Right lobe of liver (tissue), 4 donors: ENCODE results near the gene SEC14L2.
A peak's percentile ranks its signal among the peaks of the same experiment; 100 is the strongest.

ENCODE experiments used
- POLR2A ChIP-seq: fragments of 450-650 bp; IDR thresholded peaks from one replicate; pipeline ENCODE4 v1.6.1; 2017; ENCODE audit warnings: antibody characterized with exemption, mild to moderate bottlenecking
- TF ChIP-seq, protein P1 (sequence below), 4 donors: fragments of 200-600 bp in 3 of 4; fragments of 450-650 bp in 1 of 4; IDR thresholded peaks; one replicate each; pipeline versions ENCODE4 v1.5.1 to v1.8.0; 2016 to 2022; ENCODE audit warnings: antibody characterized with exemption in 4 of 4, mild to moderate bottlenecking in 2 of 4
- donor health status: DM: no; HTN: no; CAD: no.
- donor health status: DM: no; HTN: no; CAD: no.
- donor health status: DM: no; HTN: yes; CAD: no.

DNA sequence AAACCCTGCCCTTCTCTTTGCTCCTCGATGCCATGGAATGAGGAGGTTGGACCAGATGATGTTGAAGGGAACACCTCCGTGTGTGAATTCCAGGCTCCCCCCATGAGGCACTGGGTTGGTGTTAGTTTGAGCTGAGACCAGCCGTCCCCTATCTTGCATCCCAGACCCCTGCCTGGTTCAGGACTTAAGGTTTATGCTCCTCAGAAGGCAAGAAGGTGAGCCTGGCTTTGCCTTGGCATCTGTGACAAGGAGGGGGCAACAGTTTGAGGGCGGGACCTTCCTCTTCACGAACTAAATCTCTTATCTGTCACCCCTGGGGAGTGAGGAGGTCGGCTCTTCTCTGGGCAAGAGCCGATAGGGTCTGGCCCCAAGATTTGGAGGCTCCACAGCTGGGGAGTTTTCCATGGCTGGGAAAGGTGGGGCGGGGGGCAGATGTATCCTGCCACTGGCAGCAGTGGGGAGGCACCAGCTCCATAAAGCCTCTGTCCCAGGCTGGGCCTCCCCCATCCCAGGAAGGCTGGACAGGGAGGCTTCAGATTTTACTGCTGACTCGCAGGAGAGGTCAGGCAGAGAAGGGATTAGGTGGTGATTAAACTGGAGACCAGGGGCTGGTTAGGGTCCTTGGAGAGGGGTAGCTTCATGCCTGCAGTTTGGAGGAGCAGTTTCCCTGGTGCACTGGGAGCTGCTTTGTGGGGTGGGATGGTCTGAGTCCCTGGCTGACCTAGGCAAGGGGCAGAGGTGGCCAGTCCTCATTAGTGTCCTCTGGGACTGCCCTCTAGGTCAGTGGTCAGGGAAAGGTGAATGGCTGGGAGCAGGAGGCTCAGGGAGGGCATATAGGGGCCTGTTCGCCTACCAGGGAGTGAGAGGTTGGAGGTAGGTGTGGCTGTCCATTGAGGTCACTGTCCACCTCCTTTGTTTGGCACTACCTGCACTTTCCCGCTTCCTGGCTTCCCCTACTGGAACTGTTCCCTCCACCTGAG is 1.1 kb downstream of the SEC14L2 start:
- TF ChIP-seq, protein P1, sequence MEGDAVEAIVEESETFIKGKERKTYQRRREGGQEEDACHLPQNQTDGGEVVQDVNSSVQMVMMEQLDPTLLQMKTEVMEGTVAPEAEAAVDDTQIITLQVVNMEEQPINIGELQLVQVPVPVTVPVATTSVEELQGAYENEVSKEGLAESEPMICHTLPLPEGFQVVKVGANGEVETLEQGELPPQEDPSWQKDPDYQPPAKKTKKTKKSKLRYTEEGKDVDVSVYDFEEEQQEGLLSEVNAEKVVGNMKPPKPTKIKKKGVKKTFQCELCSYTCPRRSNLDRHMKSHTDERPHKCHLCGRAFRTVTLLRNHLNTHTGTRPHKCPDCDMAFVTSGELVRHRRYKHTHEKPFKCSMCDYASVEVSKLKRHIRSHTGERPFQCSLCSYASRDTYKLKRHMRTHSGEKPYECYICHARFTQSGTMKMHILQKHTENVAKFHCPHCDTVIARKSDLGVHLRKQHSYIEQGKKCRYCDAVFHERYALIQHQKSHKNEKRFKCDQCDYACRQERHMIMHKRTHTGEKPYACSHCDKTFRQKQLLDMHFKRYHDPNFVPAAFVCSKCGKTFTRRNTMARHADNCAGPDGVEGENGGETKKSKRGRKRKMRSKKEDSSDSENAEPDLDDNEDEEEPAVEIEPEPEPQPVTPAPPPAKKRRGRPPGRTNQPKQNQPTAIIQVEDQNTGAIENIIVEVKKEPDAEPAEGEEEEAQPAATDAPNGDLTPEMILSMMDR (IDR thresholded peaks at IDR 0.05), result no peak
- peak; percentile 57 for TF ChIP-seq POLR2A
